GDM1 (cell line): ENCODE measurements around the gene WDR46.

Source experiments
- DNase-seq: peaks from one replicate; lab custom pipeline; 2025; lab: John Stamatoyannopoulos, UW

WDR46 gene

DNA sequence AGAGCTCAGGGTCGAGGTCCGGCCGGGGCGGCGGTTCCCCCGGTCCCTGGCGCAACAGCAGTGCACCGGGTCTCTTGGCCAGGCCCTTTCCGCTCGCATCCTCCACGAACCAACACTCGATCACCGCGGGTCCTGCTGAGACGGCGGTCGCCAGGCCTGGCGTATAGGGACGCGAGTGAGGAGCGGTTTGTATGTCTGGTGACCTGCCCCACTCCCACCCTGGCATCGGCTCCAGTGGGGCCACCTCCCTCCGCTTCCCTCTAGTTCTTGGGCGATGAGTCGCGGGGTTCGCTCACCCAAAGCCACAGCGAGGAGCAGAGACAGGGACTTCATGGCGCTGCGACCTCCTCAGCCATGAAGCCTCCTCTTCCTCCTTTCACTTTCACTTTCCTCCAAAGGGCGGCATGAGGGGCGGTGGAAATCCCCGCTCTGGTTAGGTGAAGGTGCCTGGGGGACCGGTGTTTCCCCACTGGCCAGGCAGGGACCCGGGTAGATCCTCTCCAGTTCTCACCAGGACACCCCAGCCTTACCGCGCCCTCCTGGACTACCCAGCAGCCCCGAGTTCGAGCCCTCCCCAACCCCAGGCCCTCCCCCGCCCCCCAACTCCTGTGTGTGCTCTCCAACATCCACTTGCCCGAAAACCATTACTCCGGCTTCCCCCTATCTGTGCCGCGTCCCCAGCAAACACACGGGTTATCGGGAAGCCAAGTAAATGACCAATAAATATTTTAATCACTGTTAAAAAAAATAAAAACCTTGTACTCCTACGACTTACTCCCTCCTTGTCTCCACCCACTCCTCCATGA, 24.9 kb upstream of the WDR46 start, which contains the start of gene TAPBP:
TAPBP (minus strand) TSS at position 370 of the 806 bp plus-strand sequence; CDS start at position 333, 37 bp downstream.
- peak; percentile 51 for DNase-seq

- DNase-seq: peak; percentile 51
Observed at GRCh38 chr6:33313105-33313708, 24.2 kb upstream of the WDR46 start.

GRCh38 chr6:33312361-33313104, 23.5 kb upstream of the WDR46 start:
- DNase-seq: peak; percentile 33

DNA sequence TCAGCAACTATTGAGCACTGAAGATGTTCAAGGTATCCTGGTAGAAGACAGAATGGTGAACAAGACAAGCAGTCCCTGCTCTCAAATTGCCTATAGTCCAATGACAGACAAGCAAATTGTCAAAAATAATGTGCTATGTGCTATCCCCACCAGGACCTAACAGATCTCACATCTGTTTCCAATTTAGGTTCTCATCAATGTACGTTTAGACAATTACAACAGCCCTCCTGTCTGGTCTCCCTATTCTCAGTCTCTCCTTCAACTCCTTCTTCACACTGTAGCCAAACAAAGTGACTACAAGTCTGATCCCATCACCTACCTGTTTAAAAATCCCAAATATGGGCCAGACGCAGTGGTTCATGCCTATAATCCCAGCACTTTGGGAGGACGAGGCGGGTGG, 17.3 kb upstream of the WDR46 start:
- DNase-seq: no peak

- DNase-seq: no peak
Observed at GRCh38 chr6:33305052-33305451, 16.0 kb upstream of the WDR46 start.

DNA sequence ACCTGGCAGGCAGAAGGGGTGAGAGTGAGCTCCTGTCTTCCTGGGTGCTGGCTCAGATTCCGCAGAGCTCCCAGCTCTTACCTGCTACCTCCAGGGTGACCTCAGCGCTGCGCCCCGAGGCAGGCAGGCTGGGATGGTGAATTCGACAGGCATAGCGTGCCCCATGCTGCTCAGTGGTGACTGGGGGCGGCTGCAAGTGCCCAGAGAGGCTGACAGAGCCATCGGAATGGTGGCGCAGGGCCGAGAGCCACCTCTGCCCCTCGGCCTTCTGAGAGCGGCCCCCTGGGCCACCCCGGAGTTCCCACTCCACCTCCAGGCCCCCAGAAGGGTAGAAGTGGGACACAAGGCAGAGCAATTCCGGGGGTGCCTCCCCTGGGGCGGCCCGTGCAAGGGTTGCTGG, 15.2 kb upstream of the WDR46 start:
- no peak for DNase-seq

GRCh38 chr6:33301877-33302276, 12.8 kb upstream of the WDR46 start:
- DNase-seq: no peak

DNA sequence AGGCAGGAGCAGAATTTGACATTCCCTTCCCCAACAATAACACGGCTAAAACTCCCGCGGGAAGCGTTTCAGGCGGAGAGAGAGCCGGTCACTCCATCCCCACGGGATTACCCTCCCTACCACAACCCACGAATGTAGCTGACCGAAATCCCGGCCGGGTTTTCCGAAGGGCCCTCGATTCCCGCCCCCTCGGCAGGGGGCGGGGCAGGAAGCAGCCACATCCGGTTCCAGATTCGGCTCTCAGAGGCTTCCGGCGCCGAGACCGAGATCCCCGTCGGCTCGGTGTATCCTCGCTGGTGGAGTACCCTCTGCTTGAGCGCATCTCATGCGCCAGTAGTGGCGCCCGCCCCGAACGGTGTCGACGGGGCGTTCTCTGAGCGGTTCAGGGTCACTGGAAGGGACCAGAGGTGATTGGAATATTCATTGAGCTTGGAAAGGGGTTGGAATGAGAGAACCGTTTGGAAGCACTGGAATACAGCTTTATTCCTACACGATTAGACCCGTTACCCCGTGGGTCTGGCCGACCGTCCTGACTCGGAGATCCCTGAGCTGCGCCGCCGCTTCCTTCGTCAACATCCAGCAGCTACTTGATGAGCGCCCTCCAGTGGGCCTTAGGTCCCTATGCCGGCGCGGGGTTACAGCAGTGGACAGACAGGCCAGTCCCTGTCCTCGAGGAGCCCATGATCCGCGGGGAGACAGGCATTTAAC, 10.4 kb upstream of the WDR46 start:
- peak; percentile 88 for DNase-seq

DNA sequence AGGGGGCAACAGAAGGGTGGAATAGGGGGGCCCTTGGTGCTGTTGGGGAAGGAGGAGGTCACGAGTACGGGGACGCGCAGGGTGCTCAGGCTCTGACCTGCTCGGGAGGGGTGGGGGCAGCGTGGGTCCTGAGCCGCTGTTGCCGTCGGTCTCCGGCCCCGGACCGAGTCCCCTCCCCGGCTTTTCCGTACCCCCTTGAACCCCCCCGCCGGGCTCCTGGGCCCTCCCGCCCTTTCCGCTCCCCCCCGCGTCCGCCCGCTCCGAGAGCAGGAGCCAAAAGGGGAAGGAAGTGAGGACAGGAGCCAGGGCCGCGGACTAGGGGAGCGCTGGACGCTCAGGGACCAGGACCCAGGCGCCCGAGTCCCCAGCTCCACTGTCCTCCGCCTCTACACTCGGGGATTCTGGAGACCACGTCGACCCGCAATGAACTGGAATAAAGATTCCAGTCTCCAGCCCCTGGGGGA, 9.8 kb upstream of the WDR46 start, which contains the start of gene RGL2:
RGL2 (minus strand) TSS at position 170 of the 464 bp plus-strand sequence. CDS start 332 bp downstream, outside the sequence.
- peak; percentile 77 for DNase-seq

DNA sequence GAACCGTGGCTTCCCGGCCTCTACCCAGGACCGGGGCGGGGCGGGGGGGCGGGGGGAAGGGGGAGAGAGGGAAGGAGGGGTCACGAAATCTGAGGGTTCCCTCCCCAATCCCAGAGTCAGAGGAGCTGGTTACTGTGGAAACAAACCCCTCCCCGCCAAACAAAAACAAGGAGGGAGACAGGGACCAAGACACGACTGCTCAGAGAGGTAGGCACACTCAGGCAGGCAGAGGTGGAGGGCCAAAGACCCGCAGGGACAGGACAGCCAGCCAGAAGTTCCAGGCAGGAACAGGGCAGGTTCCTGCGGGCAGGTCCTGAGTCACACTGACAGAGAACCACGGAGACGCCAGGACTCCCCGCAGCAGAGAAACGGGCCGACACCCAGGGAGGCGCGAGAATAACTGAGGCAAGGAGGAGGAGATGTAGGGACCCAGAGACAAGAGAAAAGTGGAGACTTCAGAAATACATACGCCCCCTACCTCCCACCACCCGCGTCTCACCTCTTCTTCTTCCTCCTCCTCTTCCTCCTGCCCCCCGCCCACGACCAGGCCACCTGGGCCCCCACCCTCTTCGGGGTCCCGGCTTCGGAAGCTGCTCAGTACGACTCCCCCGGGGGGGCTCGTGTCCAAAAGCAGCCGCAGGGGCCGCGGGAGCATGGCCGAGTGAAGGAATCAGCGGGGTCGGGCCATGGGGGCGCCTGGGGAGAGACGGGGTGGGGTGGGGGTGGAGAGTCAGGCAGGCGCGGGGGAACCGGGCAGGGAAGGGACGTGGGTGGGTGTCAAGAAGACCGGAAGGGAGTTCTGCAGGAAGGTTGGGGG, 9.1 kb upstream of the WDR46 start:
- peak; percentile 23 for DNase-seq

- no peak for DNase-seq
Observed at GRCh38 chr6:33297406-33297955, 8.4 kb upstream of the WDR46 start.

DNA sequence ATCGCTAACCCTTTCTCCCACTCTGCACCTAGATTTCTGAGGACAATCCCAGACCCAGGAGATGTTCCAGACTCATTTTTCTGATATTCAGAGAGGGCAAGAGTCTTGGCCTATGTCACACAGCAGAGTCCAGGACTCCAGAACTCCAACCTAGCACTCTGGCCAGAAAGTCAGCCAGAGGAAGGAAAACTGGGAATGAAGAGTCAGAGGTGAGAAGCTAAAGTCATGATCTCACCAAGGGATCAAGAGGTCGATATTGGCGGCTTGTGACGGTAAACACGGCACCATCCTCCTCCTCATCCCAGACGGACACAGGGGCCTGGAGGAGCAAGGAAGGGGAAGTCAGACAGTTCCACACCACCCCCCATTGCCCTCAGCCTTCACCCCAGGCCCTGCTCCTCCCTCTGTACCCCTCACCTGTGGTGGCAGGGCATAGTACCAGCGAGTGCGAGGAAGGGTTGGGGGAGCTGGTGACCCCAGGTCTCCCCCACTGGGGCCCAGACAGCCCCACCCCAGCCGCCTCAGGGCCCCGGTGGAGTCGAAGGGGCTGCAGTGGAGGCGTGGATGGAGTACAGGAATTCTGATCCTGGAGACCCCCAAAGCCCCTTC, 7.9 kb upstream of the WDR46 start:
- DNase-seq: no peak

DNA sequence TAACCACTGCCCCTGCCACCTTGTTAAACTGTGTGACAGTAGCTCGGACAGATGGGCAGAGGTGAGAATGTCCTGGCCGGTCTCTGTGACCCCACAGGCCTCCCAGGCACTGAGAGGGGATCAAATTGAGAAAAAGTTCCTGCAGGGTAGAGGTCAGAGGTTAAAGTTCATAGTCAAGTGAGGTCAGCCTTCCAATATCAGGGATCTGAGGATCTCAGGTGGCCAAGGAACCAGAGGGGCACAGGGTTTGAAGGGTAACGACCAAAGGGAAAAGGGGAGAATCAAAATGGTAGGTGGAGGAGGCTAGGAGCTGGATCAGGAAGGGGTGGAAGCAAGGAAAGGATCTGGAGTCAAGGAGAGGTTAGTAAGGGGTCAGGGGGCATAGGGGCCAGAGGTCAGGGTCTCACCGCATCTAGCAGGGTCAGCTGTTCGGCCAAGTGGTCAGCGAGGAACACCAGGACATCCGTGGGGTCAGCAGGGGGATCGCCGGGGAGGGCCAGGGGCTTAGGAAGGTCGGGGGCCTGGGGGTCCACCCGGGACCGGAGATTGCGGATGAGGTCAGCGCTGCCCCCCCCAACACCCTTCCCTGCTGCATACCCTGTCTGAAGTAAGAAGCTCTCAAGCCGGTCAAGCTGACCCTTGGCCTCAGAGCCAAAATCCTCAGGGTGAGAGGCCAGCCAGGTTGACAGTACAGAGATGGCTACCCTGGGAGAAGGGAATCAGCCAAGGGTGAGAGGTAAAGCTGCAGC, 6.8 kb upstream of the WDR46 start:
- no peak for DNase-seq

DNA sequence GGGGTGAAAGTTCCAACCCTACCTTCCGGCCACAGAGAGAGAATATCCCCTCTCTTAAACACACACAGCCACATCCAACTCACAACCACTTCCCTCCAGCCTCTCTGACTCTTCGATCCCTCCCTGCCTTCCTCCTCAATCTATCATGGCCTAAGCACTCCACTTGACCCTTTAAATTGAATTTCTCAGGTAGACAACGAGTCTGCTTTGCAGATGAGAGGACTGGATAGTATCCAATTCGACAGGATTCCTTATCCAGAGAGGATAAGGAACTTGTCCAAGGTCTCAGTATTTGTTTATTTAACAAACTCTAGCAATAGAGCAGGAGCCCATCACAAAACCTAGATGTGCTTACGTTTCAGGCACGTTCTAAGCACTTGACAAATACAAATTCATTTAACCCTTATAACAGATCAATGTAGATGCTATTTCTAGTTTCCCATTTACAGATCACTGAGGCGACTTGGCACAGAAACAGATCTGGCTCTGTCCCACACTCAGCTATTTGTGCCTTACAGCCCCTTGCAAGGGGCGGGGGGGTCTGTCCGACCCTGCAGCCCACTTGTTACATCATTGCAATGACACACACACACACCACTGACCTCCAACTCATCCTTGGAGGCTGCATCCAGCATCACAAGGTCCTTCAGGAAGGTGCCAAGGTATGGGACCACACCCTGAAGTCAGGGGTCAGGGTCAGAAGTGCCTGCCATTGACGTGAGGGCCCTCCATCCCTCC, 5.2 kb upstream of the WDR46 start:
- no peak for DNase-seq

- no peak for DNase-seq
Observed at GRCh38 chr6:33292996-33293682, 4.1 kb upstream of the WDR46 start.

DNA sequence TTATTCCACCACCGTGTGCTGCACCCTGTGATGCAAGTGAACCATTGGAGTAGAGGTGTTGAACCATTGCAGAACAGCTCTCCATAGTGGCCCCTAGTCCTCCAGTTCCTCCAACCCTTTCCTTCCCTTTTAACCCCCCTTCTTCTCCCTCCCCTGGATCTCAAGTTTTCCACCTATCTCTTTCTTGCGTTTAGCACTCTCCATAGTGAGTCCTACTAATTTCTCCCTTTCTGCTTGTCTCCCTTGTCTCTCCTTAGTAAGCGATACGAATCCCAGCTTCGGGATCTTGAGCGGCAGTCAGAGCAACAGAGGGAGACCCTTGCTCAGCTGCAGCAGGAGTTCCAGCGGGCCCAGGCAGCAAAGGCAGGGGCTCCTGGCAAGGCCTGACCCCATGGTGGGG, 1.4 kb upstream of the WDR46 start:
- DNase-seq: no peak

DNA sequence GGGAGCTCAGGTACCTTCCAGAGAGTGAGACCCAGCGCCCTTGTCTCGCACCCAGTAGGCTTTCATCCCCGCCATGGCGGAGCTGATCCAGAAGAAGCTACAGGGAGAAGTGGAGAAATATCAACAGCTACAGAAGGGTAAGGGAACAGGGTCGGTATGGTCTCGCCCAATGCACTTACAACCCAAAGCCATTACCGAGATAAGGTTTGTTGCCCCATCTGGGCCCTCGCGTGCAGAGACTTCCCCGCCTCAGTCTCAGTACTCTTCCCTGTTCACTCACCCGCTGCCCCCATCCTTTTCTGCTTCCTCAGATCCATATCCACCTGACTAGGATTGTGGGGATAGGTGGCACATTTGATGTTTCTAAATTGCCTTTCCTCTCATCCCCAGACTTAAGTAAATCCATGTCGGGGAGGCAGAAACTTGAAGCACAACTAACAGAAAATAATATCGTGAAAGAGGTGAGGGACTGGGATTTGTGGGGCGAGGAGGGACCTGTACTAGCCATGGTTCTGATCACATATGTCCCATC, 811 bp upstream of the WDR46 start:
- DNase-seq: no peak
